ENCODE results near the gene TRIB2.

The TRIB2 gene

GRCh38 chr2:12718015-12718671 lies 1.4 kb downstream of the TRIB2 start:
- Histone ChIP-seq H3K27me3 (peaks cover 100% of the 10 kb centered on the region), H3K27ac (no peak overlapping the region), H3K36me3 (no peaks in the 10 kb centered on the region), H3K4me1 (ENCODE audit: control insufficient read depth in 1 of 2, insufficient read depth in 1 of 2, low read depth in 1 of 2, low read length in 1 of 2) (peaks cover 20 to 27% of the 10 kb centered on the region in 2 experiments), H3K9me3 (no peaks in the 10 kb centered on the region), H3K4me3 (ENCODE audit: low read depth in 1 of 2, low read length in 1 of 2) (peak overlapping the region; percentile 61 to 66)
- TF ChIP-seq CTCF (IDR thresholded peaks at IDR 0.05), result no peak

- no peak overlapping the region for H3K27ac ChIP-seq
Observed at GRCh38 chr2:12718711-12719399, 2.1 kb downstream of the TRIB2 start.

GRCh38 chr2:12719400-12720277 lies 2.9 kb downstream of the TRIB2 start:
- peaks cover 20 to 27% of the 10 kb centered on the region in 2 experiments for H3K4me1 ChIP-seq (ENCODE audit: control insufficient read depth in 1 of 2, insufficient read depth in 1 of 2, low read depth in 1 of 2, low read length in 1 of 2)
- no peak overlapping the region for H3K27ac ChIP-seq

More at GRCh38 chr2:12718711-12719399, 2.1 kb downstream of the TRIB2 start:
- no peak for TF ChIP-seq CTCF (IDR thresholded peaks at IDR 0.05)
- H3K36me3 ChIP-seq, result no peaks in the 10 kb centered on the region
- H3K4me3 ChIP-seq (ENCODE audit: low read depth in 1 of 2, low read length in 1 of 2), result peak overlapping the region in 1 of 2 experiments; percentile 66
- H3K27me3 ChIP-seq, result peaks cover 100% of the 10 kb centered on the region
- peaks cover 20 to 27% of the 10 kb centered on the region in 2 experiments for H3K4me1 ChIP-seq (ENCODE audit: control insufficient read depth in 1 of 2, insufficient read depth in 1 of 2, low read depth in 1 of 2, low read length in 1 of 2)
- H3K9me3 ChIP-seq, result no peaks in the 10 kb centered on the region

GRCh38 chr2:12720278-12720620 lies 3.5 kb downstream of the TRIB2 start:
- Histone ChIP-seq H3K27me3 (peaks cover 99% of the 10 kb centered on the region), H3K27ac (no peak overlapping the region), H3K9me3 (no peaks in the 10 kb centered on the region), H3K36me3 (no peaks in the 10 kb centered on the region), H3K4me3 (ENCODE audit: low read depth in 1 of 2, low read length in 1 of 2) (no peak overlapping the region), H3K4me1 (ENCODE audit: control insufficient read depth in 1 of 2, insufficient read depth in 1 of 2, low read depth in 1 of 2, low read length in 1 of 2) (peaks cover 20 to 27% of the 10 kb centered on the region in 2 experiments)
- no peak for TF ChIP-seq CTCF (IDR thresholded peaks at IDR 0.05)

More at GRCh38 chr2:12719400-12720277, 2.9 kb downstream of the TRIB2 start:
- H3K9me3 ChIP-seq, result no peaks in the 10 kb centered on the region
- H3K36me3 ChIP-seq, result no peaks in the 10 kb centered on the region
- H3K27me3 ChIP-seq, result peaks cover 100% of the 10 kb centered on the region
- no peak overlapping the region for H3K4me3 ChIP-seq (ENCODE audit: low read depth in 1 of 2, low read length in 1 of 2)
- no peak for TF ChIP-seq CTCF (IDR thresholded peaks at IDR 0.05)

- peaks cover 20 to 27% of the 10 kb centered on the region in 2 experiments for H3K4me1 ChIP-seq (ENCODE audit: control insufficient read depth in 1 of 2, insufficient read depth in 1 of 2, low read depth in 1 of 2, low read length in 1 of 2)
- H3K4me3 ChIP-seq (ENCODE audit: low read depth in 1 of 2, low read length in 1 of 2), result no peak overlapping the region
- H3K27me3 ChIP-seq, result peaks cover 99% of the 10 kb centered on the region
- H3K36me3 ChIP-seq, result no peaks in the 10 kb centered on the region
- H3K9me3 ChIP-seq, result no peaks in the 10 kb centered on the region
- no peak overlapping the region for H3K27ac ChIP-seq
- no peak for TF ChIP-seq CTCF (IDR thresholded peaks at IDR 0.05)
Observed at GRCh38 chr2:12720754-12721378, 4.1 kb downstream of the TRIB2 start.
